RWPE2 (cell line): ENCODE measurements around the gene FXN.

Experiments
- ATAC-seq: fragments of 200-7000 bp; cut with Tn5 transposase; 3 replicates; pipeline ENCODE4 v1.9.1; 2021; ENCODE audit warnings: low read depth
- DNase-seq: peaks from one replicate; pipeline ENCODE4 v3.0.0-alpha.2; 2020; ENCODE audit warnings: low spot score
- H3K27ac ChIP-seq: fragments of 450-650 bp; 2 replicates; pipeline ENCODE4 v1.5.1; 2017; ENCODE audit warnings: mild to moderate bottlenecking; ENCODE audit not compliant: poor library complexity, severe bottlenecking
- H3K27me3 ChIP-seq: fragments of 250-450 bp; sonication (Bioruptor Pico); 2 replicates; pipeline ENCODE4 v1.5.1; 2021; ENCODE audit warnings: mild to moderate bottlenecking, moderate library complexity; ENCODE audit not compliant: insufficient read depth, poor library complexity, severe bottlenecking
- H3K36me3 ChIP-seq: fragments of 250-450 bp; sonication (Bioruptor Pico); 2 replicates; pipeline ENCODE4 v1.5.1; 2020; ENCODE audit warnings: low read depth, mild to moderate bottlenecking, moderate library complexity
- H3K4me1 ChIP-seq: fragments of 250-450 bp; sonication (Bioruptor Pico); 2 replicates; pipeline ENCODE4 v1.5.1; 2021; ENCODE audit warnings: mild to moderate bottlenecking, moderate library complexity; ENCODE audit not compliant: insufficient read depth, poor library complexity, severe bottlenecking
- H3K4me3 ChIP-seq: fragments of 250-450 bp; sonication (Bioruptor Pico); 2 replicates; pipeline ENCODE4 v1.5.1; 2021; ENCODE audit warnings: mild to moderate bottlenecking, moderate library complexity; ENCODE audit not compliant: severe bottlenecking
- H3K9me3 ChIP-seq: fragments of 250-450 bp; sonication (Bioruptor Pico); 2 replicates; pipeline ENCODE4 v1.5.1; 2021; ENCODE audit warnings: mild to moderate bottlenecking, moderate library complexity; ENCODE audit not compliant: severe bottlenecking
- CTCF ChIP-seq: fragments of 450-650 bp; IDR thresholded peaks from one replicate; pipeline ENCODE4 v1.5.1; 2017; ENCODE audit warnings: mild to moderate bottlenecking, moderate library complexity; ENCODE audit not compliant: poor library complexity, severe bottlenecking

FXN gene

GRCh38 chr9:69145144-69145715, 109.7 kb downstream of the FXN start:
- Histone ChIP-seq H3K27me3 (no peaks in the 10 kb centered on the region), H3K9me3 (no peaks in the 10 kb centered on the region), H3K4me3 (no peak overlapping the region), H3K36me3 (no peaks in the 10 kb centered on the region), H3K27ac (no peak overlapping the region), H3K4me1 (peaks cover 15% of the 10 kb centered on the region)
- ATAC-seq (no peak), DNase-seq (no peak)
- TF ChIP-seq CTCF: no peak

GRCh38 chr9:69147041-69147834, 111.7 kb downstream of the FXN start:
- ATAC-seq: no peak
- no peak for DNase-seq
- Histone ChIP-seq H3K27ac (no peak overlapping the region), H3K9me3 (no peaks in the 10 kb centered on the region), H3K4me1 (peaks cover 11% of the 10 kb centered on the region), H3K27me3 (no peaks in the 10 kb centered on the region), H3K36me3 (peaks cover 9% of the 10 kb centered on the region), H3K4me3 (no peak overlapping the region)
- no peak for TF ChIP-seq CTCF

GRCh38 chr9:69149321-69149807, 113.8 kb downstream of the FXN start:
- Histone ChIP-seq H3K4me3 (no peak overlapping the region), H3K4me1 (no peaks in the 10 kb centered on the region), H3K36me3 (peaks cover 10% of the 10 kb centered on the region), H3K9me3 (no peaks in the 10 kb centered on the region), H3K27ac (peak overlapping the region; percentile 8), H3K27me3 (no peaks in the 10 kb centered on the region)
- peak; percentile 45; the same call in 2 of the 3 replicates for ATAC-seq
- TF ChIP-seq CTCF: no peak
- DNase-seq: no peak
